ENCODE results near the gene CEP72.
"Not testable (repeated sequence)": the region's sequence is repeated elsewhere in the genome, so short reads cannot be mapped to it uniquely, and the experiment has no call there.

Gene CEP72

GRCh38 chr5:673831-674629 lies 61.9 kb downstream of the CEP72 start:
- DNase-seq = no peak

- DNase-seq = no peak
These were observed 62.5 kb downstream of the CEP72 start for GRCh38 chr5:674630-675011.

- DNase-seq = no peak
These were observed 63.2 kb downstream of the CEP72 start for GRCh38 chr5:675111-675870.

- no peak for DNase-seq
These were observed 63.9 kb downstream of the CEP72 start for GRCh38 chr5:675871-676698.

- no peak for DNase-seq
These were observed 64.5 kb downstream of the CEP72 start for GRCh38 chr5:676699-677076.

- no peak for DNase-seq
These were observed 65.3 kb downstream of the CEP72 start for GRCh38 chr5:677131-678101.

GRCh38 chr5:678521-678920 lies 66.4 kb downstream of the CEP72 start:
- not testable (repeated sequence) for DNase-seq

- not testable (repeated sequence) for DNase-seq
These were observed 67.2 kb downstream of the CEP72 start for GRCh38 chr5:679166-679895.

GRCh38 chr5:680118-680795 lies 68.1 kb downstream of the CEP72 start:
- not testable (repeated sequence) for DNase-seq

- not testable (repeated sequence) for DNase-seq
These were observed 68.7 kb downstream of the CEP72 start for GRCh38 chr5:680836-681235.

GRCh38 chr5:681317-682191 lies 69.4 kb downstream of the CEP72 start:
- not testable (repeated sequence) for DNase-seq

- not testable (repeated sequence) for DNase-seq
These were observed 70.1 kb downstream of the CEP72 start for GRCh38 chr5:682216-682615.

GRCh38 chr5:682651-683358 lies 70.7 kb downstream of the CEP72 start:
- DNase-seq = not testable (repeated sequence)

GRCh38 chr5:683551-684481 lies 71.7 kb downstream of the CEP72 start:
- DNase-seq = no peak

- no peak for DNase-seq
These were observed 72.6 kb downstream of the CEP72 start for GRCh38 chr5:684751-685216.

- no peak for DNase-seq
These were observed 73.4 kb downstream of the CEP72 start for GRCh38 chr5:685262-686171.

- not testable (repeated sequence) for DNase-seq
These were observed 74.0 kb downstream of the CEP72 start for GRCh38 chr5:686172-686523.

Data from GF-D8 (cell line).